LNCaP clone FGC (cell line): ENCODE results near the gene HOXA5.
A peak's percentile ranks its signal among the peaks of the same experiment; 100 is the strongest.

Experiments
- DNase-seq: peaks from one replicate; pipeline ENCODE4 v3.0.0-alpha.2; 2011; ENCODE audit warnings: low read depth
- H3K4me3 ChIP-seq: 2 replicates; pipeline ENCODE4 v1.5.1; 2011; ENCODE audit warnings: mild to moderate bottlenecking, low read depth, low read length, control low read depth
- TF ChIP-seq, protein P1 (sequence below): IDR thresholded peaks from 2 replicates; pipeline ENCODE4 v1.5.1; 2012; ENCODE audit warnings: mild to moderate bottlenecking; ENCODE audit not compliant: control insufficient read depth, insufficient read depth; ENCODE audit errors: extremely low read depth

The HOXA5 gene

DNA sequence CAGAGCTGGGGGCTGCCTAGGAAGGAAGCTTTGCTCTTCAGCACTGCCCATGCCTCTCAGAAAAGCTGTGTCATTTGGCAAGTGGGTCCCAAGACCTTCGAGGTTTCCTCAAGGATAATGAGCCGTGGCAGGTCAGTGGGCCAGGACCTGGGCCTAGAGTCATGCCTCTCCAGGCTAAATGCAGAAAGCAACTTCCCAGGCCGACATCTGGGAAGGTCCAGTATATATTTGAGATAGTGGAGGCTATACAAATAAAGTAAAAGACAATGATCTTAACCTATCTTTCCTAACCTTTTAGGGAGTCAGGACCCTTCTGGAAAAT lies 33.0 kb upstream of the HOXA5 start:
- H3K4me3 ChIP-seq = no peak overlapping the region
- TF ChIP-seq, protein P1, sequence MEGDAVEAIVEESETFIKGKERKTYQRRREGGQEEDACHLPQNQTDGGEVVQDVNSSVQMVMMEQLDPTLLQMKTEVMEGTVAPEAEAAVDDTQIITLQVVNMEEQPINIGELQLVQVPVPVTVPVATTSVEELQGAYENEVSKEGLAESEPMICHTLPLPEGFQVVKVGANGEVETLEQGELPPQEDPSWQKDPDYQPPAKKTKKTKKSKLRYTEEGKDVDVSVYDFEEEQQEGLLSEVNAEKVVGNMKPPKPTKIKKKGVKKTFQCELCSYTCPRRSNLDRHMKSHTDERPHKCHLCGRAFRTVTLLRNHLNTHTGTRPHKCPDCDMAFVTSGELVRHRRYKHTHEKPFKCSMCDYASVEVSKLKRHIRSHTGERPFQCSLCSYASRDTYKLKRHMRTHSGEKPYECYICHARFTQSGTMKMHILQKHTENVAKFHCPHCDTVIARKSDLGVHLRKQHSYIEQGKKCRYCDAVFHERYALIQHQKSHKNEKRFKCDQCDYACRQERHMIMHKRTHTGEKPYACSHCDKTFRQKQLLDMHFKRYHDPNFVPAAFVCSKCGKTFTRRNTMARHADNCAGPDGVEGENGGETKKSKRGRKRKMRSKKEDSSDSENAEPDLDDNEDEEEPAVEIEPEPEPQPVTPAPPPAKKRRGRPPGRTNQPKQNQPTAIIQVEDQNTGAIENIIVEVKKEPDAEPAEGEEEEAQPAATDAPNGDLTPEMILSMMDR = no peak
- no peak for DNase-seq

DNA sequence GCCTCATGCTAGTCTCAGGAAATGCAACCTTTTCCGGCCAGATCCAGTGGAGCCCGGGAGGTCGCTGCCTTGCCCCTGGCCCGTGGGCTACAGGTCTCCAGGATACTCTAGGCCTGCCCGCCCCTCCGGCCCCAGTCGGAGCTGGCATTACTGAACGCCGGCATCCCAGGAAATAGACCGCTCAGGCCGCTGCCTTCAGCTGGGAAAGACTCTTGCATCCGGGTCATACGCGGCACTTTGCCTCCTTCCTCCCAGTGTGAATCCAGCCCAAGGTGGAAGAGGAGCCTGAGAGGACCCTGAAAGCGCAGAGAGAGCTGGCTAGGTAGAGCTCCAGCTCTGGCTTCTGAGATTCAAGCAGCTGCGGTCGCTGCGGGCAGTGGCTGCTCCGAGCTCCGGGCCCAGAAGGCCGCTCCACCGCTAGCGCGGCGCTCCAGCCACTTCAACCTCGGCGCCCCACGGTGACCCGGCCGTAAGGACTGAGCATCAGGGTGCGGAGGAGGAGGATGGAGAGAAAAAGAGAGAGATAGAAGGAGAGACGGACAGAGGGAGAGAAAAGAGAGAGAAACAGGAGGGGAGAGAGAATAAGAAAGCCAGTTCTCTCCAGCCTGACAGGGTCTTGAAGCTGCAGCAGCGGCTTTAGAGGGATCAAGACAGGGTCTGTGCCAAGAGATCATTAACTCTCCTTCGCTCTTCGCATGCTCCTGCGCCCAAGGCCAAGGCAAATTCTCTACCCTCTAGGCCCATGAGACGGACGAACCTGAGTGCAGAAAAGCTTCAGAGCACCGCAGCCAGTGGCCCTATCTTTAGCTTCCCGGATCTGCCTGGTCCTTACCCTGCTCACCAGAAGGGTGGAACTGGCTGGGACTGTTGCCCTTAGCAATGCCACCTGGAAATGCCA lies 32.4 kb upstream of the HOXA5 start:
- H3K4me3 ChIP-seq = no peak overlapping the region
- DNase-seq = no peak
- TF ChIP-seq, protein P1 = no peak

DNA sequence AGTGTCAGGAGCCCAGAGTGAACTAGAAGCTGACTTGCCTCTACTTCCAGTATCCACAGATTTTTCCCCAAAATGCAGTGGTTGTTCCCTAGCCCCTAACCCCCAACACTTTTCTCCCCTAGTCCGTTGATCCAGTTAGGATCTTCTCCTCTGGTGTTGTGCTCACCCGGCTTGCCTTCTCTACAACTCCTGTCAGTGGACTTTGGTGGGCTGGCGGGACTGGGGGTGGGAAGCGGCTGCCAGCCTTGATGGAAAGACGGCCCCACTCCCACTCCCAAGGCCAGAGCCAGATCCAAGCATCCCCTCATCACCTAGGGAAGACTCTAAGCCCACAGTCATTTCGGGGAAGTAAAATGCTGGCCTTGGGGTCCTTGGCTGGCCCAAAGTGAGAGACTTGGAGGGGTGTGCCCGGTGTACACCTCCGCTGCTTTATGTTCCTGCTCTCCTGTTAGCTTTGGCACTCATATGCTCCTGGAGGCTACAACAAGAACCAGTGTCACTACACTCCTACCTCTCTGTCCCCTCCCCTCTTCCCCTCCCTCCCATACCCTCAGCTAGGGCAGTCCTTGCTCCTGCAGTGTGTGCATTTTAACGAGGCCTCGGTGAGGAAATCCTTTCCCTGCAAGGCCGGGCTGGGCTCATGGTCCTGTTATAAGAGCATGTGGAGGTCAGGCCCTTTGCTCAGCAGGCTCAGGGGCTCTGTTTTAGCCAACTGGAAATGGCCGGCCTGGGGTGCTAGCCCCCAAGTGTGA lies 31.6 kb upstream of the HOXA5 start:
- no peak overlapping the region for H3K4me3 ChIP-seq
- TF ChIP-seq, protein P1 = no peak
- peak; percentile 96 for DNase-seq

DNA sequence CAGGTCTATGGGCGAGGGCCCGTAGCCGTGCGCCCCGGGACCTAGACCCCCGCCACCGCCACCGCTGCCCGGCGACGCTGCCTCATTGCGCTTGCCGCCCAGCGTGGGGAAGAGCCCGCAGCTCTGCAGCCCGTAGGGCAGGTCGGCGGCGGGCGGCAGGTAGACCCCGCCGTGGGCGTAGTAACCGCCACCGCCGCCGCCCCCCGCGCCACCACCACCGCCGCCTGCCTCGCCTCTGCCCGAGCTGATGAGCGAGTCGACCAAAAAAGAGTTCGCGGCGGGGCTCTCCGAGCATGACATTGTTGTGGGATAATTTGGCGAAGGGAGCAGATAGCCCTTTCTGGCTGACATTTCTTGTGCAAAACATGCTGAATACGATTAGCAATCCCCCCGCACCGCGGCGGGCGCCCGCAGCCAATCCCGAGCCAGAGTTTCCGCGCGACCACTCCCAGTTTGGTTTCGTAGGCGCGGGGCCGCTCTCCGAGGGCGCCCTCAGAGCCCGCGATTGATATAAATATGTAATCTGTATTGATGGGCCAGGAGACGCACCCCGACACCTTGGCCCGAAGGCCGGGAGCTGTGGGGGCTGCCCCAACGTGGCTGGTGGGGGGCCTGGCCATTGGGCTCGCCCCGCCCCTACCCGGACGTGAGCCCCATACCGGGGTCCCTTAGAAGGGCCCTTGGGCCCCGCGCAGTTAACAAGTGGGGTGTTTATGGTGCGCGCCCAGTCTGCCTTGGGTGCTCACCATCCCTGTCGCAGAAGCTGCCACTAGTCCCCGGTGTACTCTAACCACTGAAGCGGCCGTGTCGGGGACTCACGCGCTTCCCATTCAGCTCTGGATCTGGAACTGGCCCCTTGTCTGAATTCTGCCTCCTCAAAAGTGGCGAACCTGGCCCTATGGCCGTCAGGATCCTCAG lies 30.7 kb upstream of the HOXA5 start, which contains the start of gene HOXA10:
Gene HOXA10 (minus strand): TSS at position 365 of the 918 bp plus-strand sequence. CDS start 14 bp downstream, at position 351.
- no peak for DNase-seq
- H3K4me3 ChIP-seq = peak within 1 kb of the TSS; percentile 42
- TF ChIP-seq, protein P1 = no peak

DNA sequence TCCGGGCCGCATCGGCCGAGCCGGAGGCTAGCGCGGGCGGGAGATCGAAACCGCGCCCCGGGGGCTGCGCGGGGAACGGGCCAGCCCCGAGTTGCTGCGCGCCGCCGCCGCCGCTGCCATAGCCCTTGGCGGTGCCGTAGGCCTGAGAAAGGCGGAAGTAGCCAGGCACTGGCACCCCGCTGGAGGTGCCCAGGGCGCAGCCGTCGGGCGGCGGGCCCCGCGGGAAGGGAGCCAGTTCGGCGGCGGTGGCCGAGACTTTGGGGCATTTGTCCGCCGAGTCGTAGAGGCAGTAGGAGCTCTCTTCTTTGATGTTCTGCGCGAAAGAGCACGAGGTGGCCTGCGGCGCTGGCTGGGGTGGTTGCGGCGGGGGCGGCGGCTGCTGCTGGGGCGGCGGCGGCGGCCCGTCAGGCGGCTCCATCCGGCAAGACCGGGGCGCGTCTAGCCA lies 30.1 kb upstream of the HOXA5 start:
- H3K4me3 ChIP-seq = peak overlapping the region; percentile 42
- DNase-seq = no peak
- TF ChIP-seq, protein P1 = no peak

DNA sequence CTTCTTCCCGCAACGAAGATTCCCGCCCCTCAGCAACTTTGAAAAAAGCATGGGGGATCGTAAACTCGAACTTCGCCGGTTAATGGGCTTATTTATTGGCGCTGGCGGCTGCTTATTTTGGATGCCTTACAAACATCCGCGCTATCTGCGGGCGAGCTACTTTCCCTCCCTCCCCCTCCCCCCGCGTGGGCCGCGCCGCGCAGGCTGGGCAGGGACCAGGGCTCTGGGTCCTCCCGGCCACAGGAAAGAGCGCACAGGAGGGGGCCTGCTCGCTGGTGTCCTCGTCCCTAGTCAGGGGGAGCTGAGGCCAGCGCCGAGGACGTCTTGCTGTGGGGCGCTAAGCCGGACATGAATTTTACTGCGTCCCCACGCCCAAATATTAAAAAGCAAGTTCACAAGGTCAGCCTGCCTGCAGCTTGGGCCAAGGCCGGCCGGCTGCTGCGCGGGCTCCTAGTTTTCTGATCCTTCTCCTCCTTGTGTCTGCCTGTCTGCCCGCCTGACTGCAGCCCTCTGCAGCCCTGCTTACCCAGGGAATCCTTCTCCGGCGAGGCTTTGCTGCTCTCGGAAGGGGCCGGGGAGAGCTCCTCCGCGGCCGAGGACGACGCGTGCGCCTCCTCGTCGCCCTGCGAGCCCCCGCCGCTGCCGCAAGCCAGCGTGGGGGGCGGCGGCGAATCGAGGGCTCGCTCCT lies 29.5 kb upstream of the HOXA5 start:
- peak overlapping the region; percentile 42 for H3K4me3 ChIP-seq
- DNase-seq = no peak
- TF ChIP-seq, protein P1 = no peak
